ENCODE results near the gene HSPA6. TPM values are rescaled to one million over a fixed set of nuclear protein-coding genes. Genes with fewer than 3 reads are reported as not detected.

The HSPA6 gene
- total RNA-seq, 1 donor from 2014 or later, result 13.0 TPM

Other genes with a start within 250 kb of the HSPA6 start
- gene MPZ, start 214.6 kb upstream of the HSPA6 start, total RNA-seq, result 4.0 TPM
- 167 TPM for gene SDHC, start 210.2 kb upstream of the HSPA6 start, total RNA-seq
- gene CFAP126, start 156.7 kb upstream of the HSPA6 start, total RNA-seq, result 8.0 TPM
- 223 TPM for gene FCGR2A, start 19.1 kb upstream of the HSPA6 start, total RNA-seq
- 323 TPM for gene FCGR3A, start 25.3 kb downstream of the HSPA6 start, total RNA-seq
- 50.1 TPM for gene FCGR3B, start 106.6 kb downstream of the HSPA6 start, total RNA-seq
- 31.9 TPM for gene FCGR2B, start 138.6 kb downstream of the HSPA6 start, total RNA-seq
- 0.32 TPM for gene FCRLA, start 182.7 kb downstream of the HSPA6 start, total RNA-seq
- gene FCRLB, start 197.0 kb downstream of the HSPA6 start, total RNA-seq, result 2.8 TPM
- gene DUSP12, start 225.2 kb downstream of the HSPA6 start, total RNA-seq, result 16.4 TPM
- 31.3 TPM for gene ATF6, start 241.8 kb downstream of the HSPA6 start, total RNA-seq

Measured in lower lobe of right lung (tissue), 1 donor.